Lower lobe of right lung (tissue), 2 donors: ENCODE results near the gene EFCC1. TPM values are rescaled to one million over a fixed set of nuclear protein-coding genes. Genes with fewer than 3 reads are reported as not detected.

ENCODE experiments used
- ATAC-seq, 2 donors: fragments of 200-7000 bp; cut with Tn5 transposase; one replicate each; pipeline ENCODE4 v1.9.1; 2020 to 2022; ENCODE audit warnings: mild to moderate bottlenecking in 2 of 2, moderate library complexity in 2 of 2
- DNase-seq: peaks from one replicate; pipeline ENCODE4 v3.0.0-alpha.2; 2020
- H3K27ac ChIP-seq: fragments of 200-600 bp; one replicate; pipeline ENCODE4 v1.8.0; 2022
- H3K27me3 ChIP-seq: fragments of 200-600 bp; one replicate; pipeline ENCODE4 v1.8.0; 2022; ENCODE audit warnings: low read depth
- H3K36me3 ChIP-seq: fragments of 200-600 bp; one replicate; pipeline ENCODE4 v1.8.0; 2022; ENCODE audit warnings: mild to moderate bottlenecking
- H3K4me1 ChIP-seq: fragments of 200-600 bp; one replicate; pipeline ENCODE4 v1.8.0; 2022
- H3K4me3 ChIP-seq: fragments of 200-600 bp; one replicate; pipeline ENCODE4 v1.8.0; 2022; ENCODE audit warnings: mild to moderate bottlenecking
- H3K9me3 ChIP-seq: fragments of 200-600 bp; one replicate; pipeline ENCODE4 v1.8.0; 2022
- CTCF ChIP-seq: fragments of 200-600 bp; IDR thresholded peaks from one replicate; pipeline ENCODE4 v1.8.0; 2022; ENCODE audit warnings: antibody characterized with exemption, mild to moderate bottlenecking
- intact Hi-C: fragments of 100-400 bp; cut with DNase I; formaldehyde crosslinking; loops from one replicate; pipeline ENCODE4 v1.11.0; 2022
- total RNA-seq: library from RNA; stranded (reverse); fragmentation: NEBNext Ultra II Directional; extraction: Animal tissue kit (Norgen Biotek cat#: 25700); gene quantifications from one replicate; pipeline ENCODE4 v1.2.1, GENCODE V29; 2021
- donor health status: DM: no; HTN: yes; CAD: no; lungs with severe emphysema.

The EFCC1 gene
- total RNA-seq, 1 donor from 2014 or later, result 12.1 TPM

- no peaks in the 10 kb centered on the region for H3K36me3 ChIP-seq
- no peak overlapping the region for H3K27ac ChIP-seq
- H3K27me3 ChIP-seq, result no peaks in the 10 kb centered on the region
- TF ChIP-seq CTCF, result no peak
- peaks cover 10% of the 10 kb centered on the region for H3K4me1 ChIP-seq
- DNase-seq (no peak), ATAC-seq (no peak)
- H3K9me3 ChIP-seq, result no peaks in the 10 kb centered on the region
- no peak overlapping the region for H3K4me3 ChIP-seq
- intact Hi-C loops, result no loop called here
These were observed 69.2 kb downstream of the EFCC1 start for GRCh38 chr3:129070086-129070885.

- H3K27ac ChIP-seq, result no peak overlapping the region
- no peak for TF ChIP-seq CTCF
- H3K27me3 ChIP-seq, result no peaks in the 10 kb centered on the region
- ATAC-seq (peak in 1 of 2 donors; percentile 29), DNase-seq (no peak)
- no peaks in the 10 kb centered on the region for H3K9me3 ChIP-seq
- intact Hi-C loops, result no loop called here
- H3K4me1 ChIP-seq, result peaks cover 5% of the 10 kb centered on the region
- no peaks in the 10 kb centered on the region for H3K36me3 ChIP-seq
- no peak overlapping the region for H3K4me3 ChIP-seq
These were observed 76.1 kb downstream of the EFCC1 start for GRCh38 chr3:129077222-129077621.

- no peak for DNase-seq
- H3K36me3 ChIP-seq, result no peaks in the 10 kb centered on the region
- intact Hi-C loops, result no loop called here
- H3K27ac ChIP-seq, result no peak overlapping the region
- no peak for ATAC-seq
- peaks cover 5% of the 10 kb centered on the region for H3K4me1 ChIP-seq
- TF ChIP-seq CTCF, result no peak
- H3K9me3 ChIP-seq, result no peaks in the 10 kb centered on the region
- H3K27me3 ChIP-seq, result no peaks in the 10 kb centered on the region
- no peak overlapping the region for H3K4me3 ChIP-seq
These were observed 77.4 kb downstream of the EFCC1 start for GRCh38 chr3:129078510-129078909.

- H3K27me3 ChIP-seq, result no peaks in the 10 kb centered on the region
- TF ChIP-seq CTCF, result no peak
- ATAC-seq (no peak), DNase-seq (no peak)
- intact Hi-C loops, result no loop called here
- H3K36me3 ChIP-seq, result no peaks in the 10 kb centered on the region
- no peak overlapping the region for H3K27ac ChIP-seq
- peaks cover 6% of the 10 kb centered on the region for H3K4me1 ChIP-seq
- no peak overlapping the region for H3K4me3 ChIP-seq
- no peaks in the 10 kb centered on the region for H3K9me3 ChIP-seq
These were observed 80.4 kb downstream of the EFCC1 start for GRCh38 chr3:129081503-129081902.

GRCh38 chr3:129082026-129082425, 80.9 kb downstream of the EFCC1 start:
- no peak for ATAC-seq
- H3K4me3 ChIP-seq, result no peak overlapping the region

More at GRCh38 chr3:129082026-129082425, 80.9 kb downstream of the EFCC1 start:
- no peaks in the 10 kb centered on the region for H3K36me3 ChIP-seq
- DNase-seq, result no peak
- no peak overlapping the region for H3K27ac ChIP-seq
- H3K27me3 ChIP-seq, result no peaks in the 10 kb centered on the region
- H3K9me3 ChIP-seq, result no peaks in the 10 kb centered on the region
- peaks cover 12% of the 10 kb centered on the region for H3K4me1 ChIP-seq
- no peak for TF ChIP-seq CTCF
- intact Hi-C loops, result no loop called here
